AG09309 (cell line): Measurements from ENCODE around the gene PLXNA1.

Experiments
- DNase-seq: peaks from one replicate; pipeline ENCODE4 v3.0.0-alpha.2; 2010; ENCODE audit warnings: low read depth
- H3K4me3 ChIP-seq: 2 replicates; pipeline ENCODE4 v1.5.1; 2011; ENCODE audit warnings: mild to moderate bottlenecking, low read depth, low read length, moderate library complexity; ENCODE audit not compliant: control insufficient read depth
- CTCF ChIP-seq: IDR thresholded peaks from 2 replicates; pipeline ENCODE4 v1.5.1; 2011; ENCODE audit warnings: mild to moderate bottlenecking, low read depth, low read length, inconsistent platforms; ENCODE audit not compliant: insufficient read depth, control insufficient read depth; ENCODE audit errors: missing control alignments

Gene PLXNA1

DNA sequence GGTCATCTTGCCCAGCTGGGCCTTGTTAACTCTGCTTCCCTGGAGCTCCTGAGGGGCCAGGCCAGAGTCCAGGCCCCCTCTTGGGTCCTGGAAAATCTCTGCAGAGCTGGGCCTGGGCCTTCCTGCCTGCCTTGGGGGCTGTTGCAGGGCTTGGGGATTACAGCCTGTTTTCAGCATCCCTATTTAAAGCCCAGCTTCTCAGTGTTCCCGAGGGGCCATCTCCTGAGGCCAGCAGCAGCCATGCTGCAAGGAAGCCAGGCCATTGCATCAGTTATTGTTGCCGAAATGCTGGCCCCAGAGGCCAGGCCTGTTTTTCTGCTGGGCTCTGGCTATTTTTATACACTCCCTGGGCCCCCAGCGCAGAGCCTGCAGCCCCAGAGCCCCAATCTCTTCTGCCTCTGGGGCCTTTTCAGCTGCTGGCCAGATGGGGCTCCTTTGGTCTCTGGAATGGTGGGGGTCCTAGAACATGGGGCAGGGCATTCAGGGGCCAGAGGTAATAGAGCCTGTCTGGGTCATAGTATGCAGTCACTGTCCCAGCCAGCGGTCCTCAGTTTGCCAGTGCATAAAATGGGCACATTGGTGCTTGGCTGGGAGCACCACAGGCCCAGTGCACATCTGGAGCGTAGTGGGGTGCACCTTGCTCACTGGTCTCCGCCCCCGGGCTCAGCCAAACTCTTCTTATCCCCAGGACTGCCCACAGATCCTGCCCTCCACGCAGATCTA lies 28.5 kb downstream of the PLXNA1 start:
- DNase-seq, result peak; percentile 29
- TF ChIP-seq CTCF, result no peak

DNA sequence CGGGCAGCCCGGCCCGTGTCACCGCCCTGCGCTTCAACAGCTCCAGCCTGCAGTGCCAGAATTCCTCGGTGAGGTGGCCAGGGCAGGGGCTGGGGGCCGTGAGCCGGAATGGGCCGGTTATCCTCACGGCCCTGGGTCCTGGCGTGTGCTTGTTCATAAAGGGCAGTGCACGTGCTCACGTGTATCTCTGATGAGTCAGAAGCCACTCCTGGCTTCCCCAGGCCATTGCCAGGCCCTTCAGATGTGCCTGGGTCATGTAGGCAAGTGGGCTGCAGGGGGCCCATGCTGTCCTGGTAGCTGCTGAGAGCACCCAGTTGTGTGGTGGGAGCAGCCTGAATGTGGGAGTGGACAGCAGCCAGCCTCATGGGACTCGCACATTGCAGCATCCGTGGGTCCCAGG lies 29.2 kb downstream of the PLXNA1 start:
- no peak overlapping the region for H3K4me3 ChIP-seq
- no peak for TF ChIP-seq CTCF
- no peak for DNase-seq

More for the DNA sequence above, 28.5 kb downstream of the PLXNA1 start:
- no peak overlapping the region for H3K4me3 ChIP-seq

DNA sequence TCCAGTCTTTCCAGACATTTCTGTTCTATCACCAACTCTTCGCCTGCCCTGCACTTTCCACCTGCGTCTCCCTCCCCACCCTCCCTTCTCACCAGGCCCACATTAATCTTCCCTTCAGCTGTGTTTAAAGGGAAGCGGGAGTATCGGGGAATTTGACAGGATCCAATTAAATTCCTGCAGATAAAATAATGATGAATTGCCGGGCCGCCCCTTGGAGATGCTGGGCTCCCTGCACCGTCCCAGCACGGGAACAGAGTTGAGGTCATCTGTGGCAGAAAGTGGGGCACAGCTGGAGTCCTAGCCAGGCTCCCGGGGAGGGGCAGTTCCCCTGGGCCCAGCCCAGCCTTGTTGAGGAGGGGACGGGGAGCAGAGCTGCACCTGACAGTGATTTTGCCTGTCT lies 30.3 kb downstream of the PLXNA1 start:
- TF ChIP-seq CTCF, result no peak
- no peak for DNase-seq
- no peak overlapping the region for H3K4me3 ChIP-seq

DNA sequence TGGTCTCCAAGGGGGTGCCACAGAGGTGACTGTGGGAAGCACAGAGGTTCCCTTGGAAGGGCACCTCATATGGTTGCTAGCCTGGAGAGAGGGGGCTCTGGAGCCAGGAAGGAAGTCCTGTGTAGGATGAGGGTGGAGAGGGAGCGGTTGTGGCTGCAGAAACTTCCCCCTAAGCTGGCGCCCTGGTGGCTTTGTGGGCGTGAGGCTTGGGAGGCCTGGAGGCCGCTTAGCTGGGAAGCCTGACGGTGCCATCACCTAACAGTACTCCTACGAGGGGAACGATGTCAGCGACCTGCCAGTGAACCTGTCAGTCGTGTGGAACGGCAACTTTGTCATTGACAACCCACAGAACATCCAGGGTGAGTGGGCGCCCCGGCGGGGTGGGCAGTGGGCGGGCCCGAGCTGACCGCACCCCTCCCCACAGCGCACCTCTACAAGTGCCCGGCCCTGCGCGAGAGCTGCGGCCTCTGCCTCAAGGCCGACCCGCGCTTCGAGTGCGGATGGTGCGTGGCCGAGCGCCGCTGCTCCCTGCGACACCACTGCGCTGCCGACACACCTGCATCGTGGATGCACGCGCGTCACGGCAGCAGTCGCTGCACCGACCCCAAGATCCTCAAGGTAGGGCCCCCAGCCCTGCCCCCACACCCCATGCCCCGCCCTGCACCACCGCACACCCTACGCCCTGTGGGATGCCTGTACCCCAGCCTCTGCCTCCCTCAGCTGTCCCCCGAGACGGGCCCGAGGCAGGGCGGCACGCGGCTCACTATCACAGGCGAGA lies 31.0 kb downstream of the PLXNA1 start:
- no peak for TF ChIP-seq CTCF
- no peak for DNase-seq

DNA sequence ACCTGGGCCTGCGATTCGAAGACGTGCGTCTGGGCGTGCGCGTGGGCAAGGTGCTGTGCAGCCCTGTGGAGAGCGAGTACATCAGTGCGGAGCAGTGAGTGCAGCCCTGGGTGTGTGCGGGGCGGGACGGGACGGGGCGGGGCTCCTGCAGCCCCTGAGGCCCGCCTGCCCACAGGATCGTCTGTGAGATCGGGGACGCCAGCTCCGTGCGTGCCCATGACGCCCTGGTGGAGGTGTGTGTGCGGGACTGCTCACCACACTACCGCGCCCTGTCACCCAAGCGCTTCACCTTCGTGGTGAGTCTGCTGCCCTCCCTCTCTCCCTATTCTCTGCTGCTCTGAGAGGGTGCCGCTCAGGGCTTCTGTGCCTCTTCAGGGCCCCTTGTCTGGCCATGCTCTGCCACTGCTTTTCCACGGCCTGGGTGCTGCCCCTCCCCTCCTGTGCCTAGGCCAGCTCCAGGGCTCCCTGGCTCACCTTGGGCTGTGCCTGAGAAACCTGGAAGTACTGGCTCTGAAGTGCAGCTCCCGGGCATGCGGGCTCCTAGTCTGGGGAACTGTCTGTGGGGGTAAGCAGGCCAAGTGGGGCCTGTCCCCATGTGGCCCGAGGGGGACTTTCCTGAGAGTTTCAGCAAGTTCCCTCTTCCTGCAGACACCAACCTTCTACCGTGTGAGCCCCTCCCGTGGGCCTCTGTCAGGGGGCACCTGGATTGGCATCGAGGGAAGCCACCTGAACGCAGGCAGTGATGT lies 31.8 kb downstream of the PLXNA1 start:
- DNase-seq, result no peak
- TF ChIP-seq CTCF, result no peak
- H3K4me3 ChIP-seq, result no peak overlapping the region

More for the DNA sequence above, 31.0 kb downstream of the PLXNA1 start:
- H3K4me3 ChIP-seq, result no peak overlapping the region

- no peak for TF ChIP-seq CTCF
- no peak overlapping the region for H3K4me3 ChIP-seq
- DNase-seq, result no peak
Measured at GRCh38 chr3:127015282-127016042, 32.5 kb downstream of the PLXNA1 start.
